Fibroblast of the aortic adventitia (primary cell): ENCODE data around the gene TRIOBP. TPM values are rescaled to one million over a fixed set of nuclear protein-coding genes. Genes with fewer than 3 reads are reported as not detected.

Experiments
- DNase-seq: peaks from one replicate; pipeline ENCODE4 v3.0.0-alpha.2; 2010; ENCODE audit warnings: low read depth
- H3K4me3 ChIP-seq: 2 replicates; pipeline ENCODE4 v1.5.1; 2011; ENCODE audit warnings: low read depth, mild to moderate bottlenecking, control low read depth, low read length, moderate library complexity
- total RNA-seq: library from RNA; depleted of rRNA; stranded (reverse); fragments of >200 nt; gene quantifications from 2 replicates; pipeline ENCODE4 v1.2.3, GENCODE V29; 2012; ENCODE audit warnings: low replicate concordance
- TF ChIP-seq, protein P1 (sequence below): IDR thresholded peaks from 2 replicates; pipeline ENCODE4 v1.5.1; 2011; ENCODE audit warnings: mild to moderate bottlenecking, low read length, control low read depth, inconsistent platforms; ENCODE audit not compliant: insufficient read depth

TRIOBP gene
- total RNA-seq, 1 donor, result 151 TPM

DNA sequence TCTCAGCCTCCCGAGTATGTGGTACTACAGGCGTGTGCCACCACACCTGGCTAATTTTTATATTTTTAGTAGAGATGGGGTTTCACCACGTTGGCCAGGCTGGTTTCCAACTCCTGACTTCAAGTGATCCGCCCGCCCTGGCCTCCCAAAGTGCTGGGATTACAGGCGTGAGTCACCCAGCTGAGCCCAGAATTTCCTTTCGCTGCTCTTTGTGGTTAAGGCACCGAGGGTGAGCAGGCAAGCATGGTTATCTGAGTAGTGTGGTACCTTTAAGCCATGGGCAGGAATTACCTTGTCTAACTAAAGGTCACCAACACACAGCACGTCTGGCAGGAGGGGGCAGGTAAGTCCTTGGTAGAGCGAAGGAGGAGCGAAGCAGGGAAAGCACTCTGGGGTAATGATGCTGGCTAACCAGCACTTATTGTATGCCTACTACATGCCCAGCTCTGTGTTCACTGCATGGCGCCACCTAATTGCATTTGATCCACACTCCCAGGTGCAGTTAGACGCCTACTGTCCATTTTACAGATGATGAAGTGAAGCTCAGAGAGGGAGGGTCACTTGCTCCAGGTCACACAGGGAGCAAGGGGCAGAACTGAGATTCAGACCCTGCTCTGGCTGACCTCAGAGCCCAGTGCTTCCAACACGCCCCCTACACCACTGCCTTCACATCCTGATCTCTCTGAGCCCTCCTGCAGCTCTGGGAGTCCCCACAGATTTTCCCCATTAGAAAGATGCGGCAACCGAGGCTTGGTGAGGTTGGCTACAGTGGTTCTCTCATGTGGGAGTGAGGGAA lies 45.7 kb downstream of the TRIOBP start:
- TF ChIP-seq, protein P1, sequence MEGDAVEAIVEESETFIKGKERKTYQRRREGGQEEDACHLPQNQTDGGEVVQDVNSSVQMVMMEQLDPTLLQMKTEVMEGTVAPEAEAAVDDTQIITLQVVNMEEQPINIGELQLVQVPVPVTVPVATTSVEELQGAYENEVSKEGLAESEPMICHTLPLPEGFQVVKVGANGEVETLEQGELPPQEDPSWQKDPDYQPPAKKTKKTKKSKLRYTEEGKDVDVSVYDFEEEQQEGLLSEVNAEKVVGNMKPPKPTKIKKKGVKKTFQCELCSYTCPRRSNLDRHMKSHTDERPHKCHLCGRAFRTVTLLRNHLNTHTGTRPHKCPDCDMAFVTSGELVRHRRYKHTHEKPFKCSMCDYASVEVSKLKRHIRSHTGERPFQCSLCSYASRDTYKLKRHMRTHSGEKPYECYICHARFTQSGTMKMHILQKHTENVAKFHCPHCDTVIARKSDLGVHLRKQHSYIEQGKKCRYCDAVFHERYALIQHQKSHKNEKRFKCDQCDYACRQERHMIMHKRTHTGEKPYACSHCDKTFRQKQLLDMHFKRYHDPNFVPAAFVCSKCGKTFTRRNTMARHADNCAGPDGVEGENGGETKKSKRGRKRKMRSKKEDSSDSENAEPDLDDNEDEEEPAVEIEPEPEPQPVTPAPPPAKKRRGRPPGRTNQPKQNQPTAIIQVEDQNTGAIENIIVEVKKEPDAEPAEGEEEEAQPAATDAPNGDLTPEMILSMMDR, result no peak
- H3K4me3 ChIP-seq, result no peak overlapping the region
- DNase-seq, result peak; percentile 89

DNA sequence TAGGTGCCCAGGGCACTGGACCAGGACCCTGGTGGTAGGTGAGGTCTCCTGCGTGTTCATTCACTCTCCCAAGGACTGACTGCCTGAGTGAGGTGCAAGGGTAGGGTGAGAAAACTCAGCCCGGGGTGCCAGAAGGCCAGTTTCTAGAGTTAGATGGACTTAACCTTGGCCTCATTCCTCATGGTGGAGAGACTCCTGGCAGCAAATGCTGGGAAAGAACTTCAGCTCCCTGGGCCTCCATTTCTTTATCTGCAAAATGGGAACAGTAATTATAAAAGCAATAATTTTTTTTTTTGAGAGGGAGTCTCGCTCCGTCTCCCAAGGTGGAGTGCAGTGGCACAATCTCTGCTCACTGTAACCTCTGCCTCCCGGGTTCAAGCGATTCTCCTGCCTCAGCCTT lies 47.7 kb downstream of the TRIOBP start:
- DNase-seq, result no peak
- H3K4me3 ChIP-seq, result no peak overlapping the region
- TF ChIP-seq, protein P1, result peak; percentile 16

DNA sequence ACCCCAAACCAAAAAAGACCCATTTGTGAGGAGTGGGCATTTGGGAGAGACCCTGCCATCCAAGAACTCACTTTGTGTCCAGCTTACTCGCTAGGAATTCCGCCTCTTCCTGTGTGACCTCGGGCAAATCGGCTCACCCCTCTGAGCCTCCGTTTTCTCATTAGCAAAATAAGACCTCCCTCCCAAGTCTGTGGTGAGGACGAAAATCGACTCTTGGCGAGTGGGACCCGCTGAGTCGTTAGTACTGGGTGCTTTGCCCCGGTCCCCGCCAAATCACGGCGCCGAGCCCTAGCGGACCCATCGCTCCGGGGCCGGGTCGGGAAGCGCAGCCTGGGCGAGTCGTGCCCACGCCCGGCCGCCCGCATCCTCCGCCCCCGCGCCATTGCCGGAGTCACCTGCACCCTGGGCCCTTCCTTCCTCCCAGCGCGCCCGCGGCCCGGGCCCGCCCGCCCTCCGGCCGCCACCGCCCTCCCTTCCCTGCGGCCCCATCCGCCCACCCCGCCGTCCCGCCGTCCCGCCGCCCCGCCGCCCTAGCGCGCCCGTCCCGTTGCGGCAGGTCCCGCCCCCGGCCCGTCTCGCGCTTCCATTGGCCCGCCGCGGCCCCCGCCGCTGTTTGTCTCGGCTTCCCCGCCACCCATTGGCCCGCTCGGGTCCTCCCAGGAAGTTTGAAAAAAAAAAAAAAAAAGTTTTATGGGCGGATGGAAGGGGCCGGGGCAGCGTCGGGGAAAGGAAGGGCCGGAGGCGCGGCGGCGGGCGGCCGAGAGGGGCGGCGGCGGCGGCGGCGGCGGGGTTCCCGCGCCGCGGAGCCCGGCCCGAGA lies 48.9 kb downstream of the TRIOBP start:
- TF ChIP-seq, protein P1, result no peak
- peak; percentile 80 for DNase-seq
- peak overlapping the region; percentile 96 for H3K4me3 ChIP-seq

DNA sequence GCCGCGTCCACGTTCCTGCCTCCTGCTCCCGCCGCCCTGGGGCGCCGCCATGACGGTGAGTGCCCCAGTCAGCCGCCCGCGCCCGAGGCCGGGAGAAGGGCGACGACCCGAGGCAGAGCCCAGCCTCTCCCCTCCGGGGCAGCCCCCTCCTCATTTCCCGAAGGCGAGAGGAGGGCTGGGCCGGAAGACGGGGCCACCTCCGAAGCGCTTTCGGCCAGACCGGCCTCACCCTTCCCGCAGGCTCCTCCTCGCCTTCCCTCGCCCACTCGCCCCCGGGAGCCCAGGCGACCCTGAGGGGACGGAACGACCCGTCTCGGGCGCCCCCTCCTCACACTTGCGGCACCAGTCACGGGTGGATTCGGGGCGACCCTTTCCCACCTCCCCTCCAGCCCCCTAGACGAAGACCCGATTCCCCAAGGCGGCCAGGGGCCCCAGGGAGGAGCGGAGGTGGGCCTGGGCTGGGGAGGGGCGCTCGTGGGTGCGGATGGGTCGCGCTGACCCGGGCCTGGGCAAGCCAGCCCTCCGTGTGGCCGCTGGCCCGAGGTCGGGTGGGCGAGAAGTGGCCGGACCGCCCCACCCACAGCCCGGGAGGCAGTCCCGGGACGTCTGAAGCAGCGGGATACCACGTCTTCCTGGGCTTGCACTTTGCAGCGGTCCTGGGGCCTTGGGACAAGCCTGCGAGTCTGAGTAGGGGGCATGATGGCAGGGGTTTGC lies 49.7 kb downstream of the TRIOBP start:
- DNase-seq, result no peak
- peak overlapping the region; percentile 96 for H3K4me3 ChIP-seq
- TF ChIP-seq, protein P1, result no peak

DNA sequence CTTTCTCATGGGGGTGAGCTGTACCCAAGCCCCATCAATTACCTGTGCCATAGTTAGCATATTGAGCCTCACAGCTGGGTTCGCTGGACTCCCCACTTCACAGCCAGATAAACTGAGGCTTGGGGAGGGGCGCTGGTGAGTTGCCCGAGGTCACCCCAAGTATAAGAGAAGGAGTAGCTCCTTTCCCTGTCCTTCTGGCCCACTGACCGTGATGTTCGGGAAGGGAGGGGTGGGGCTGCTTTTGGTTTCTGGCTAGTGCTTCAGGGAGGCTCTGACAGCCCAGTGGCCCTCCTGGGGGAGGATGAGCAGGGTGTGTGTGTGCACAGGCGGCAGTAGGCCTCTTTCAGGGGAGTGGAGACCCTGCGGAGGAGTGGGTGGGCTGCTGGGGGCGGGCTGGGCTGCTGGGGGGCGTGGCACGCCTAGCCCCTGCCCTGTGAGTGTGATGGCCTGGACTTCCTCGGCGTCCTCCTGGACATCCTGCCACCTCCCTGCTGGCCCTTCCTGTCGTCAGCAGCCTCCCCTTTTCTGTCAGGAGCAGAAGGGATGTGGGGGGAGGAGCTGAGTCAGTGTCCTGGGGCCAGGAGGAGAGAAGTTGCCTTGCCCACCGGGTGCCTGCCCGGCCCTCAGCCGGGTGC lies 50.3 kb downstream of the TRIOBP start:
- peak overlapping the region; percentile 96 for H3K4me3 ChIP-seq
- TF ChIP-seq, protein P1, result no peak
- peak; percentile 48 for DNase-seq

DNA sequence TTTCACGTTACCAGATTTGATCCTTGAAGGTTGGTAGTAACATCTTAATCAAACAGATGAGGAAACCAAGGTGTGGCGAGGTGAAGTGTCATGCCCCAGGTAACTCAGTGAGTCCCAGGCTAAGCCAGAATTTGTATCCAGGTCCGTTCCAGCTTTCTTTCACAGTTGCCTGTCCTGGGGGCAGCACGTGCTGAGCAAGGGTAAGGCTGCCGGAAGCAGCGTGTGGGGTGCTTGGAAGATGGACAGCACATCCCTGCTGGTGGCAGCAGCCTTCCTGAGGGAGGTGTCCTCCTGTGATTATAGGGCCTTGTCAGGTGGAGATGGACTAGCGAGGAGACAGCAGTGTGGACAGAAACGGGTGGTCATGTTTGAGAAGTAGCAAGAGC lies 50.9 kb downstream of the TRIOBP start:
- DNase-seq, result no peak
- TF ChIP-seq, protein P1, result no peak
- peak overlapping the region; percentile 96 for H3K4me3 ChIP-seq
